Measurements from ENCODE around the gene STC2. TPM values are rescaled to one million over a fixed set of nuclear protein-coding genes. Genes with fewer than 3 reads are reported as not detected.

The STC2 gene
- total and polyA plus RNA-seq, 2 of the 8 experiments (the other 6 are each of a cell fraction or from before 2014, with no cell fraction given), result 26.4 to 53.1 TPM

DNA sequence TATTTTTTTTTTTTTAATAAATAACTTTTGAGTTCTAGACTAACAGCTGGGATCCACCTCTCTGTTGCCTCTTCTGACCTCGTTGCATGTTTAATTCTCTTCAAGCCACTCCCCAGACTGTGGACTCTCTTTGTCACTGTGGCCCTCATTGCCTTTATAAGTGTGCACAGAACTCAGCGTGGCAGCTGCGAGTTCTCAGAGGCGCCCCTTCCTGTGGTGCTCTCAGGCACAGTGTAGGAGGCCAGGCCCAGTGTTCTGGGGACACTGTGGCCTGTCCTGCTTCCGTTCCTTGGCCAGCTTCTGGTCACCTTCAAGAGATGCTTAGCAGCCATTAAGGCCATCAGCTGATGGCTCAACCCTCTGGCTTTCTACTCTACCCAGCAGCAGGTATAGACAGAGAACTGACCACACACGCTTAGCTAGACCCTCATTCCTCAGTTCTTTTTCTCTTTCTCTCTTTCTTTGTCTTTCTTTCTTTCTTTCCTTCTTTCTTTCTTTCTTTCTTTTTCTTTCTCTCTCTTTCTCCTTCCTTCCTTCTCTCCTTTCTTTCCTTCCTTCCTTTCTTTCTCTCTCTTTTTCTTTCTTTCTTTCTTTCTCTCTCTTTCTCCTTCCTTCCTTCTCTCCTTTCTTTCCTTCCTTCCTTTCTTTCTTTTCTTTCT is 27.7 kb downstream of the STC2 start (continued):
- no peak for TF ChIP-seq TAF7 (optimal IDR thresholded peaks at IDR 0.05; ENCODE audit: borderline replicate concordance, low read depth, low read length)
- no peak for TF ChIP-seq FOSL1 (IDR thresholded peaks at IDR 0.05; ENCODE audit: insufficient read depth, low read depth, low read length)
